GM12892 (cell line): ENCODE results near the gene DGKI.

ENCODE experiments used
- POLR2A ChIP-seq: IDR thresholded peaks from 2 replicates; pipeline ENCODE4 v1.6.1; 2011; ENCODE audit warnings: low read depth, low read length, control low read depth
- TAF1 ChIP-seq: IDR thresholded peaks from 2 replicates; pipeline ENCODE4 v1.6.1; 2011; ENCODE audit warnings: low read depth, mild to moderate bottlenecking, control low read depth, low read length, borderline replicate concordance

- TF ChIP-seq POLR2A (no peak), TAF1 (no peak)
Observed at GRCh38 chr7:137716061-137716460, 130.7 kb downstream of the DGKI start.
